NCI-H526 treated with DMSO at 0.1 percent for 48 hours (cell line): ENCODE results near the gene RHEBL1.
"Not testable (repeated sequence)": the region's sequence is repeated elsewhere in the genome, so short reads cannot be mapped to it uniquely, and the experiment has no call there.

Source experiments
- DNase-seq: peaks from one replicate; lab custom pipeline; 2025; lab: John Stamatoyannopoulos, UW

The RHEBL1 gene

DNA sequence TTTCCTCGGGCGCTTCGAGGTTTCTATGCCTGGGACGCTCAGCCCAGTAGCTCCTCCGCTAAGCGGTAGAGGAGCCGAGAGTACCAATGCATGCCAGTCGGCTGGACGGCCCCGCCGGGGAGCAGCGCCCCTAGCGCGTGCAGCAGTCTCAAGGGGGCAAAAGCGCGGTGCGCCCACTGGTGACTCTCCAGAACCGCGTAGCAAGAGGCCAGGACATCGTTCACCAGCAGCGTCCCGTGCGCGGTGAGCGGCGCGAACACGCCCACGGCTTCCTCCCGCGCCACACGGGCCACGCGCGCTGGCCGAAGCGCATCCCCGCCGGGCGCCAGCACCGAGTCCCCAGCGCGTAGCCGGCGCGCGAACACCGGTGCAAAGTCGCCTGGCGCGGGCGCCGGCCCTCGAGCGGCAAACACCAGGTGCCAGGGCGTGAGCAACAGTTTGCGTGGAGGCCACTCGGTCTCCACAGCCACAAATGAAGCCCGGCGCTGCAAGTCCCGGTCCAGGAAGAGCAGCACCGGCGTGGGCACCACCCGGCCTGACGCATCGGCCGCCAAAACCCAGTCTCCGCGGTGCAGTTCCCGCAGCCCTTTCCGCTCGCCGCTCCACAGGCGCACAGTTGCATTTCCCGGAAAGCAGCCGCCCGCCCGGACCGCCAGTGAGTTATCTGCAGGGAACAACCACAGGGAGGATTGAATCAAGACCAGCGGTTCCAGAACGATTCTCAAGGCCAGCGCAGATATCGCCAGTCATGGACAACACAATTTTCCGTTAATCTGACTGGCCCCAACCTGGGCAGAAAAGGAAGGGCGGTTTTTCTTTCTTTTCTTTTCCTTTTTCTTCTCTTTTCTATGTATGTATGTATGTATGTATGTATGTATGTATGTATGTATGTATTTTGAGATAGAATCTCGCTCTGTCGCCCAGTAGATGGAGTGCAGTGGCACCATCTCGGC, 20.3 kb upstream of the RHEBL1 start:
- DNase-seq: peak; percentile 17

DNA sequence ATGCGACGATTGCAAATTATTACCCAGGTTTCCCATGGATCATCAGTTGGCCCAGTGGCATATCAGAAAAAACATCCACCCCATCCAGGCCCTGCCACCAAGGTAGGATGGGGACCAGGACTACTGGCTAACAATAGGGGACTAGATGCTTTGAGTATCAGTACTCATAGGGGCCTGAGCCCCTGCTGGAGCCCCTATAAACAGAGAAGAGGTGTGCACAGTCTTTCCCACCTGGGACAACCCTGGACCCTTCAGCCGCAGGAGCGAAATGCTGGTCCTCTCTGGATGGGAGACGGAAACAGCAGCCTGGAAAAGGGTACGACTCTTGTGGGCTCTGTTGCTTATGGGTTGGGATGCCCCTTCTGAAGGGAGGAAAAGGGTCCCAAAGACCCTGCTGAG, 19.2 kb upstream of the RHEBL1 start:
- DNase-seq: no peak

DNA sequence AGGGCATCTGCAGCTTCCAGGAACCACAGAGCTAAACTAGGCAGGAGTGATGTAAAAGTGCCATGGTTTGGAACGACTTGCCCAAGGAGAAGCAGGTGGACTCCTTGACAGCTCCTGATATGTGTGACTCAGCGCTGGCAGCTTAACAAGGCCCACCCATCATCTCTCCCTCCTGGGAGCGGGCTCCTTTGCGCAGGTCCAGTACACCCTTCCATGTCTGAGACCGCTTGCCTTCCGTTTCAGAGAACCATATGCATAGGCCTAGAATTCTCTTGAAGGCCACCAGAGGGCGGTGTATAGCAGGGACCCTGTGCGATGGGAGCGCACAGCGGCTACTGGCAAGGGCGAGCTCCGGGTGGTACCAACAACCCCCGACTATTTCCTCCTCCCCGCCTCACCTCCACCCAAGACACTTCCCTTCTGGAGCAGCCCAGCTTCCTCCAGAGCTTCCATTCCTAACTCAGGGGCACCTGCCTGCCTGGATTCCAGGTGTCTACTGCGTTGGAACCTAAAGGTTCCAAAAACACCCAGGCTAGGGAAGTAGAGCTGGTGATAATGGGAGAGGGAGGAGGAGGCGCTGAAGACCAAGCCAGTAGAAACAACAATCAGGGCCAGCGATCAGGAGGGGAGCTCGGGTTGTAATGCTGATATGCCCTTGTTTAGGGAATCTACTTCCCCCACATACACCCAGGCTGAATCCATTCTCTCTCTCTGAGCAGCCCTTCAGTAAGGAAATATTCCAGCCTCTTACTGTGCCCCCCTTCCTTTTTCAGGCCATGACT, 18.6 kb upstream of the RHEBL1 start:
- DNase-seq: peak; percentile 85

DNA sequence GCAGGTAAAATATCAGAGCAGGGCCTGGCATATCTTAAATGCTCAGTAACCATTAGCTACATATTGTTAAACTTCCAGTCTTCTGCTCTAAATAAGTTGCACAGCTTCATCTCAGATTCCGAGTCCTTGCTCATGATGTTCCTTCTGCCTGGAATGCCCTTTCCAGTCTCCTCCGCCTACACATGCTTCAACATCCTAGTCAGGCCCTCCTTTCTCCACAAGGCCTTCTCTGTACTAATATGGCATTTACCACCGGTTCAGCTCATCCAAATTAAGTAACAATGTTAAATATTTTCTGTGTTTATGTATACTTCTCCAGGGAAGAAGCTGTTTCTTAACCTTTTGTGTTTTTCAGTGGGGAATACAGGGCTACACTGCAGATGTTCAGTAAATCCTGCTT, 16.3 kb upstream of the RHEBL1 start:
- DNase-seq: no peak

DNA sequence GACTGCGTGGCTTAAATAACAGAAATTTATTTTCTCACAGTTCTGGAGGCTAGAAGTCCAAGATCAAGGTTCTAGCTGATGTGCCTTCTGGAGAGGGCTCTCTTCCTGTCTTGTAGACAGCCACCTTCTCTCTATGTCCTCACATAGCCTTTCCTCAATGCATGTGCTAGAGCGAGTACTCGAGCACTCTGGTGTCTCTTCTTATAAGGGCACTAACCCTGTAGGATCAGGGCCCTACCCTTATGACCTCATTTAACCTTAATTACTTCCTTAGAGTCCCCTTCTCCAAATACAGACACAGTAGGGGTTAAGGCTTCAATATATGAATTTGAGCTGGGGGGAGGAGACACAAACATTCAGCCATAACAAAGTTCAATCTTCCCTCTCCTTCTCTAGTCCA, 14.7 kb upstream of the RHEBL1 start:
- no peak for DNase-seq

DNA sequence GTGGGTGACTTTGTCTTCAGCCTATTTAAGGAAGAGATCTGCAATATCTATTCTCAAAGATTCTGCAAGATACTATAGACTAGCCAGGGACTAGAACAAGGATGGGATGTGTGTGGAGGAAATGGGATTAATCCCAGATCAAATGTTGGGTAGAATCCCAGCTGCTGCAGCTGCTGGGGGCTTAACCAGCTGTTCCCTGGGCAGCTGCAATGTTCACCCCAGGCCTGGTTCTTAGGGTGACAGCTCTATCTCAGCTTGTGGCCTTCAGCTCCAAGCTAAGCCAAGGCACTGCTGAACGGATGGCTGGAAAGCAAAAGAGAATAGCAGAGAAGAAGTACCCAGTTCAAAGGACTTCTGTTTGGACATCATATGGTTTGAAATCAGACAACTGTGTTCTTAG, 10.0 kb upstream of the RHEBL1 start:
- no peak for DNase-seq

DNA sequence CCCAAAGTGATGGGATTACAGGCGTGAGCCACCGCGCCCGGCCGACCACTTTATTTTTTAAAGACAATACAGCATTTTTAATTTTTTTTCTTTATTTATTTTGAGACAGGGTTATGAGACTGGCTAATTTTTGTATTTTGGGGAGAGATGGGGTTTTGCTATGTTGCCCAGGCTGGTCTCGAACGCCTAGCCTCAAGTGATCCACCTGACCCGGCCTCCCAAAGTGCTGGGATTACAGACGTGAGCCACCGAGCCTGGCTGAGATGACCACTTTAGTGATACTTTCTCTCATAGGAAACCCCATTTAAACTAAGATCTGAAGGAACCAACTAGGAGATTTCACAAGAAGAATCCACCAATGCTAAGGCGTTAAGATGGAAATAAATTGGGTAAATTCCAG, 1.2 kb upstream of the RHEBL1 start:
- no peak for DNase-seq

DNA sequence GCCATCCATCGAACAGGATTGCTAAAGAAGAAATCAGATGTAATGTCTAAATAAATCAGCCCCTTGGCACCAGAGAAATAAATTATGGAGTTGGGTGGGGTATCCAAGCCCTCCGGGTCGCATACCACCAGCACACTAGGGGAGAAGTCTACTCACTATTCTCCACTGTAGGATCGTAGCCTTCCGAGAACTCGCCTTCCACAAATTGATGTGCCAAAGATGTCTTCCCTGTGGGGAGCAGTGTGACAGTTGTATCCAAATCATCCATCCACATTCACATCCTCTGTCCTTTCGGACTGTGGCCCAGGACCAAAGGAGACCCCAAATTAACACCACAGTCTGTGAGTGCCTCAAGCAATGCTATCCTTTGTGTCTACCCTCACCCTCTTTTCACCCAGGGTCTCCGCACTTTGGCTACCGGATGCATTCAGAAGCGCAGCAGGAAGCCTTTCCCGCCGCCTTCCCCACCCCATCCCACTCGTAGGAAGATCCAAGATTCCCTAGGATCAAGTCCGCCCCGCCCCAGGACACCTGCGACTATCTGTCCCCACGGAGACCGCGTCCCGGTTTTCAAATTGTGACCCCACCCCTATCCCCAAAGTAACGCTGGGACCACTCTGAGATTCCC, 786 bp downstream of the RHEBL1 start:
- no peak for DNase-seq

DNA sequence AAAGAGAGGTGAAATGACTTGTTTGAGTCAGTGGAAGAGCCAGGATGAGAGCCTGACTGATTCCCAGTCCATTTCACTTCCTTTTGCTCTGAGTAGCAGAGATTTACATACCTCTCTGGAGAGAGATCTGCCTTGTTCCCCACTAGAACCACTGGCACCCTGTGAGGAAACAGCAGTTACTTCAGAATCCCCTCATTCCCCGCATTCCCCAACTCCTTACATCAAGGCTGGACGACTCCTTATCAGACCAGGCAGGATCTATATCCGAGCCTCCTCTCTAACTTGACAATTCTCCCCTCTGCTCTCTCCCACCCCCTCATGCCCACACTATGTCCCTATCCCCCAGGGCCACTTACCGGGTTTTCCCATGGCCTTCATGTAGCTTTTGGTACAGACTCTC, 3.7 kb downstream of the RHEBL1 start:
- no peak for DNase-seq

DNA sequence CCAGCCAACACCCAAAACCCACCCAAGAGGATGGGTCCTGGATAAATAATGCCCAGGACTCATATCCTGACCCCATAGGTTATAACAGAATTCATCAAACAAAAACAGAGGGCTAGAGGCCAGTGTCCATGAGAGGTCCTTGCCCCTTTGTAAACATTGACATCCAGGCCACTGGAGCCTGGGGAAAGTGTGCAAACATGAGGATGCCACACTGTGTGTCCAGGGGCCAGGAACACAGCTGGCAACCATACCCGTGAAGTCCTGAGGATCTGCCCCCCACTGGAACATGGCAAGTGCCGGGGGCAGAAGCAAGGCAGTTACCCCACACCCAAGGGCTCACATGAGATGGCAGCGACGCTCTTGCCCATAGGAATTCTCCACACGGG, 5.0 kb downstream of the RHEBL1 start:
- DNase-seq: no peak

DNA sequence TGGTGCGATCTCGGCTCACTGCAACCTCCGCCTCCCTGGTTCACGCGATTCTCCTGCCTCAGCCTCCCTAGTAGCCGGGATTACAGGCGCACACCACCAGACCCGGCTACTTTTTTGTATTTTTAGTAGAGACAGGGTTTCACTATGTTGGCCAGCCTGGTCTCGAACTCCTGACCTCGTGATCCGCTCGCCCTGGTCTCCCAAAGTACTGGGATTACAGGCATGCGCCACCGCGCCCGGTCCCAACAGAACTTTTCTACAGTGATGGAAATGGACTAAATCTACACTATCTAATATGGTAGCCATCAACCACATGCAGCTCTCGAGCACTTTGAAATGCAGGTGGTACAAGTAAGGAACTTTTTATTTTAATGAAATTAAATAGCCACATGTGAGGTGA, 7.9 kb downstream of the RHEBL1 start:
- not testable (repeated sequence) for DNase-seq

DNA sequence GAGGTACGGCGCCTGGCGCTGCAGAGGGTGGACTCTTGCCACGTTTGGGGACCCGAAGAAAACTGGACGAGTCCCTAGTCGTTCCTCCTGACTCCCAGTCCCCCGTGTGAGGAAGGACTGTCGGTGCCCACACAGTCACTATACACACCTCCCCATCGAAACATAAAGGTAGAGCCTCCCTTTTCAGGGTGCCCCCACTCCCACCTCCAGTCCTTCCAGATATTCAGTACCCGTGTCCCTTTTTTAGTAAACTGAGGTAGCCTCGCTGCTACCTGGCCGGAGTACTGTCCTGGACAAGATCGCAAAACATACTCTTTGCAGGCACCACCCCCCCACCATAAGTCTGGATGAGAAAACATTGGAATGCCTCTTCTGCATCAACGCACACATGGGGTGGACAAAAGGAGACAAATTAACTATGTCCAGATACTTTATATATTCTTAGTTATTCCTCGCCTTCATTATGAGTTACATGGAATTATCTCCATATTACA, 8.6 kb downstream of the RHEBL1 start:
- DNase-seq: no peak

DNA sequence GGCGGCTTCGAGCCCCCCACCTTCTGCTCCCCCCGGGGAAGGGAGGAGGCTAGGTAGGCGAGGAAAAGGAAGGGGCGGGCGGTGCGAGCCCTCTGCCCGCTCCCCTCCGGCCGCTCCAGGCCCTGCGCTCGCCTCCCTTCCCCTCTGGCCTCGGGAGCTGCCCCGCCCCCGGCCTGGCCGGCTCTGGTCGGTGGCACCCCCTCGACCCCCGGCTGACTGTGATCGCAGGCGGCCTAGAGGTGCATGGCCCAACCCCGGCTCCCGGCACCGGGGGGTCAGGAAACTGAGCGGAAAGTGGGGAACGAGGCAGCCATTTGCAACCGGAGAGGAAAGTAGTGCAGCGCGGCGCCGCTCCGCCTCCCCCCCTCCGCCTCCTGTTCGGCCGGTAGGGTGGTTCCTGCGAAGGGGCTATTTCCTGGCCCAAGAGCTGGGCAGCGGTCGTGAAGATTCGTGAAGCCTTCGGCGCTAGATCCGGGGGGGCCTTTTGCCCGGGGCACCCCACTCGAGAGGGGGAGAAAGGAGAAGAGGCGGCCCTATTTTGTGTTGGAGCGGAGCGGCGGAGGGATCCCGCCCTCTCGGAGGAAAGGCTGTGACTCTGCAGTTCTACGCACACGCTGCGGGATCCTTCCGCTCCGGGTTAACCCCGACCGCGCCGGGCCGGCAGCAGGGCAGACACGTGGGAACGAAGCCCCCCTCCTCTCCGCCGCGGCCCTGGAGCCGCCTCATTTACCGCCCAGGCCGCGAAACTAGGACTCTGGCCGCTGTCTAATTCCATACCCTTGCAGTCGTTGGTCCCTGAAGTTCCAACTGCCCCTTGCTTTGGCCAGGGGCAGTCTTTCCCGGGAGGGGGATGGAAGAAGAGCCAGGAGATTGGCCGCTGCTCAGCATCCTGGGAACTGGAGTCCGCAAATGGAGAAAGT, 9.3 kb downstream of the RHEBL1 start, which contains the start of gene KMT2D:
Gene KMT2D (minus strand): TSS at position 558 of the 920 bp plus-strand sequence. CDS start 5,470 bp downstream, outside the sequence.
- DNase-seq: peak; percentile 85

DNA sequence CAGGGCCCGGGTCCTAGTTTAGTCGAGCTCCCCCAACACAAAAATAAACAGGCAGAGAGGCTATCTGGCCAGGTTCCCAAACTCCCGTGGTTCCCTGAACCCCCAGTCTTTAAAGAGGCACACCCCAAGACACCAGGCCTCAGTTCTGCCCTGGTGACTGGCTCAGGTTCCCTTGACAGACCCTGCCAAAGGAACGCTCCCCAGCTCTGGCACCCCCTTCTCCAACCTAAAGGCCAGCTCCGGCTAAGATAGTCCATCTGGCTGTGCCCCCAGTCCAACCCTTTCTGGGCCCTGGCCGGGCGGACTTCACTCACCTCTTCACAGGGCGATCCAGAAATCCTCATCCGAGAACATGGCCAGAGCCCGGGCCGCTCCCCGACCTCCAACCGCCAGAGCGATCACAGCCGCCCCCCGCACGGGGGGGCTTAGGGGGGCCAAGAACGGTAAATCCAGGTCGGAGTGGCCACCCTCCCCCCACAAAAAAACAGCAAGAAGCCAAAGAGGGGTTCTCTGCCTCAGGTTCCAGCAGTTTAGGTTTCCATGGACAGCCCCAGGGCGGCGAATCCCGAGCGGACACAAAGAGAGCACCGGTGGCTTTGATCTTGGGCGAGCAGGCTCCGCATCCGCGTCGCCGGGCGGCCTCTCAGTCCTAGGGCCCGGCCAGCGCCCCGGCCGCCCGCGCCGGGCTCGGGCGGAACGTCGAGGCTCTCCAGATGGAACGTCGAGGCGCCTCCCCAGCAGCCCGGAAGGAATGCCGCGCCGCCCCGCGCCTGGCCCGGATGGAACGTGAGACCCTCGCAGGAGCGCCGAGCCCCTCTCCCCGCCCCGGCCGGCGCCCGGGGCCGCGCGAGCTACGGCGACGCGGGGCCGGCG, 10.2 kb downstream of the RHEBL1 start:
- DNase-seq: no peak

DNA sequence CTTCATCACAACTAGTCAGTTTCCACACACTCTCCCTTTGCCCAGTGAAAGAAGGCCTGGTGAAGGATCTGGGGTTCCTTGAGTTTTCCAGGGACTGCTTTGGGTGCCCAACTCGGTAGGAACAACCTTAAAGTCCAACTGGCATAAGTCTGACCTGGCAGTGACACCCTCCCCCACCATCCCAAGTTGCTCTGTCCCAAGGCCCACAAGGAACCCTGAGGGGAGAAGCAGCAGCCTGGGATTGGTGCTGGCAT, 10.8 kb downstream of the RHEBL1 start:
- no peak for DNase-seq

DNA sequence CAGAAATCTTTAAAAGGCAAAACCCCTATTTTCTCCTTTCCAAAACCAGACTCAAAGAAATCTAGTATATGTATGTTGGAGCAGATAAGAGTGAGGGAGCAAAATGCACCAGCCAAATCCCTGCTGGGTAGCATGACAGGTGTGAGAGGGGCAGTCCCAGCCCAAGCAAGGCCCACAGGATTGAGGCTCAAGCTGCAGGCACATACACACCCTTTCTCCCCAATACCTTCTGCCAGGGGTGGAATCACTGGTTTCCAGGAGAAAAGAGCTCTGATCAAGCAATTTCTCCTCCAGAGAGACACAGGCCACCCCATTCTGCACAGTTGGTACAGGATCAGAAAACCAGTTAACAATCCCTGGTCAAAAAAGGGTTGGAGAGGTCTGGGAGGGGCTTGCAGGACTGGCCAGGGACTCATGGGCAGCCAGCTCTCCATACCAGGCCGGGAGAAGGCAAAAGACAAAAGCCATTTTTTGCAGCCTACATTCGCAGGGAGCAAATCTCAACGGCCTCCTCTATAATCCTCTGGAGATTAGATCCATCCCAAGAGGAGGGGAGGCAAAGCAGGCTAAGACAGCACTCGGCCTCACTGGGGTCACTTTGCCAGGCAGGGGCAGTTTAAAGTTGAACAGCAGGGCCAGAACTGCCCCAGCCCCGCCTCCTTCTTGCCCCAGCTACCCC, 11.3 kb downstream of the RHEBL1 start:
- DNase-seq: no peak

DNA sequence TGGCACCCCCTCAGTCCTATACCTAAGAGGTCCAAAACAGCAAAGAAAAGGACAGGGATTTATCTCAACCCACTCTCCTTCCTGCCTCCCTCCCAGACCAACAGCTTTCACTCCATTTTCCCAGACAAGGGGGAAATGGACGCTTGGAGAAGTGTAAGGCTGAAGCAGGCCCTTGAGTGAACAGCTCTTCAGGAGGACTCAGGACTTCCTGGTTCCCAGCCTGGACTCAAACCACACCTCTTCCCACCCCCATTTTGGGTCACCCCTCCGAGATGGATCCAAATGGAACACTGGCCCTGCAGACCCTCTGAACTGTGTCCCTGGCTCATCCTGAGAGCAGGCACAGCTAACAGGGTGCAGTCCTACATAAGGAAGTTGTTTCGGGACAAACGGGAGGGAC, 11.9 kb downstream of the RHEBL1 start:
- no peak for DNase-seq

DNA sequence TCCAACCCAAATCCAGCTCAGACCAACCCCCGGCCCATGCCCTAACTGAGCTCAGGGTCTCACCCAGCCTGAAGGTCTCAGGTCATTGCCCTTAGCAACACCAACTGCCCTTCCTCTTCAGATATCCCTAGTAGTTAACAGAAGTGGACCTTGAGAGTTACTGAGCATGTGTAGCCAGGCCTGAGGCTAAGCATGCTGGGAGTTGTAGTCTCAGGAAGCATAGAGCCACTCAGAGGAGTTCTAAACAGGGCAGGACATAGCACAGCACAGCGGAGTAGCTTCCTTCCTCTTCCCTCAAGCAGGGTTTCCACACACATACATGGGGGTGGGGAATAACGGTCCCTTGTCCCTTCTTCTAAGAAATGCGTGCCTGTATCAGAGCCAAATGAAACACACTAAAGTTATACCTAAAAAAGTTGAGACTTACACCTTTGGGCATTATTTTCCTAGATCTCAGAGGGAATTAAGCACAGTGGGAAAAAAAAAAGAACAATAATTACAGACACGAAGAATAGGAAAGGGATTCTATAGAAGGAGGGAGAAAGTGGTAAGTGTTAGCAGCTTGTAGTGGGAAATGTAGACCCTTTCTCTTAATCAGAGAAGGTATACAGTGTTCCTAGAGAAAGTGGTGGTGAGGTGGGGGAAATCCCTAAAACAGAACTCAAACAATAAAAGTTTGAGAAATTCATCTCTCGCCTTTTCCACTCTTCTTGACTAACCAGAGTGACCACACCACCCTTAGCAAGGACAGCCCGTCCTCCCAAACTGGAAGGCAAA, 13.6 kb downstream of the RHEBL1 start:
- DNase-seq: no peak

DNA sequence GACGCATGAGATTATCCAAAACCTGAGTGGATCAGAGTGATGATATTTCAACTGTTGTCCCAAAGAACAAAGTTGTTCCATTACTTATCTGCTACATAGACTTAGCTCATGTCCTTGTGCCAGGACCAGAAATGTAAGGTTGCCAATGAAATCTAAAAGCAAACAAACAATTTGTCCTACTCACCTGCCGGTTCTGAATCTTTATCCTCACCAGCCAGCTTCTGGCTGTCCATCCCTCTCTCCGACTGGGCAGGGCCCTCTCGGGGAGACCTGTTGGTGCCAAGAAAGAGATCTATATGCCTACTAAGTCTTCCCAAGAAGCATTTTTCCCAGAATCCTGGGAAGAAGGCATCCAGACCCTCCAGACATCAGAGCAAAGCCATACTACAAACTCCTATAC, 14.7 kb downstream of the RHEBL1 start:
- DNase-seq: no peak
